GM15510 (cell line): Measurements from ENCODE around the gene TMEM174.

Experiments
- POLR2A ChIP-seq: IDR thresholded peaks from 3 replicates; pipeline ENCODE4 v1.6.1; 2011; ENCODE audit warnings: borderline replicate concordance; ENCODE audit not compliant: insufficient read length; ENCODE audit errors: extremely low read depth

Gene TMEM174

DNA sequence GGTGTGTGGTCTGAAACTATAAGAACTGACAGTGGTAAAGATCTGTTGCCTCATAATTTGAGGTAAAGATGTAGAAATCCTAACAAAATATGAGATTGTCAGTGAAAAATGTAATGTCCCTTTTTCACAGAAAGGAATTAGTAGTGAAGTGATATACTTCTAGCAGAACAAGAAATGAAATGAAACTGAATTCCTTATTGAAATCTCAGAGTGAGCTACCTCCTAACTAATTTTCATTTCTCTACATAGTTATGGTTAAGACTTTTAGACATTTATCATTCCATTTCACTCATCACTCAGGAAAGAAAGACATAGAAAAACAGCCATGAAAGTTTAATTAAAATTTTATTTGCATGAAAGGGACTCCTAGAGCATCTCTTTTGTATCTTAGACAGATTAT, 48.7 kb downstream of the TMEM174 start:
- no peak for TF ChIP-seq POLR2A

DNA sequence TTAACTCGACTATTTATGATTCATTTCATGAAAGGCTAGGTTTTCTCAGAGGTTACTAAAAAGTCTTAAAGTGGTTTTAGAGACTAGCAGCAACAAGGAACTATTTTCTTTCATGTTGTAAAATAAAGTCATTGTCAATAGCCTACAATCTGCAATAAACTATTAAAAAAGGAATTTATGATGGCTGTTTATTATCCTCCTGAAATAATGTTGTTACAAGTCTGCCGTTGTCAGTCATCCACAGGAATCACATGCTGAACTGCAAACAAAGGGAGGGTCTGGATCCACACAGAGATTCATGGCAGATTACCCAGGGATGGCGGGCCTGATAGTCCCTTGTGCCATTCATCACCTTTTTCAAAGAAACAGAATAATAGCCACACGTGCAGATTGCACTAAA, 49.2 kb downstream of the TMEM174 start:
- TF ChIP-seq POLR2A = no peak
